ENCODE measurements around the gene TTLL6.

Gene TTLL6

DNA sequence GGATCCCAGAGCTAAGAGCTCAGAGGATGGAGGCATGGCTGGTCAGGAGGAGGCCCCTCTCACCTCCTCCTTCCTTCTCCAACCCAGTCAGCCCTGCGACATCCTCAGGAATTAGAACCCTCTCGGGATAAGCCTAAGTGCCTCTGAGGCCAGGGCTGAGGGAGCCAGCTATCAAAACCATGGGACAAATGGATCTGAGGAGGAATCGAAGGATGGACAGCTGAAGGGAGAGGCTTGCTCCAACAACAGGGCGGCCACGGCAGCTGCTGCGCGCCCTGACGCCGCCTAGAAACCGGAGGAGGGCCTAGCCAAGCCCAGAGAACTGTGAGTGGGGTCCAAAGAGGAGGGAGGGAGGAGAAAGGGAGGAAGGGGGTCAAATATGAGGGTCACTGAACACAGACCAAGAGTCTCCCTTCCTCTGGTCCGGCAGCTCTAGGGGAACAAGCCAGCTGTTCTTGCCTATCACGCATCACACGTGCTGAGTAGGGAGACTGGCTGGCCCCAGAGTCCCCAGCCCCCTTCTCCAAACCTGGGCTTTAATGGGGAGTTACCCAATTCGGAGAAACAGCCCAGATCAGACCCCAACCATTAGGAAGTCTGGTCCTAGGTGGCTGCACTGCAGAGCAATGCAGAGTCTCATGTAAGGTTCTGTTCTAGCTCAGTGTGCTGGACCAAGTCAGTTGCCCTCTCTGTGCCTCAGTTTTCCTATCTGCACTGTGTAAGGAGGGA is 82.5 kb downstream of the TTLL6 start:
- DNase-seq: no peak

- no peak for DNase-seq
Measured at GRCh38 chr17:48733632-48734328, 83.2 kb downstream of the TTLL6 start.

DNA sequence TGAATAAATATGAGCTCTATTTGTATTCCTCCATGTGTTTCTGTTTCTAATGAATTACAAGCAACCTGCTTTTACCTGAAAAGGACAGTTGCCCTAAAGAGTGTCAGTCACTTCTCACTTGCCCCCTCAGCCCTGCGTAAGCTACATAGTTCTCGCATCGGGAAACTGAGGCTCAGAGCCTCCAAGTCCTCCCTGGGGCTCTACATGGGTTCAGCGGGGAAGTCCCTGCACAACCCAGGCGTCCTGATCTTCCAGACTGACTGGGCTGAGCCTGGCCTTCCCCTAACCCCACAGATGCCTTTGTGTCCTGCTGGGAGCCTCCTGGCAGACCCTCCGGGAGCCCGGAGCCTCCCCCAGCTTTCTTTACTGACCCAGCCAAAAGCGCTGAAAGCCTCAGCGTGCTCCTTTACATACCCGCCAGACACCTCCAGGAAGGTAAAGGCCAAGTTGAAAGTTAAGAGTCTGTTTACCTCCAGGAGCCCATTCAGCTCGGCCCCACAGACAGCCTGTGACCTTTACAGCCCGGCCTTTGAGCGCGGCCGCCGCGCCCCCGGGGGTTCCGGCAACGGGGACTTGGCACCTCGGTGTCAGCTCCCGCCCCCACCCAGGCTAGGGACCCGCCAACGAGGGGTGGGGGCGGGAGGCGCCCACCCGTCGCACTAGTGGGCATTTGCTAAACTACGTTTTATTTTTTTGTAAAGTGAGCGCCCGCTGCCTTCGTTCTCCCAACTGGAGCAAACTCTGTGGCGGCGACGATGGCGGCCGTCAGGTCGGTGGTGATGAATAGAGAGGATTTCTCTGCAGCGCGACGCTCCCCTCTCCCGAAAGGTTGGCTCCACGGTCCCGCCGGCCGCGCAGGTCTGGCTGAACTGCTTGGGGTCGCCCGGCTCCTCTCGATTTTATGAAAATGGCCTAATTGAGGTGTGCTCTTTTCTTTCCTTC is 84.1 kb downstream of the TTLL6 start:
- no peak for DNase-seq

DNA sequence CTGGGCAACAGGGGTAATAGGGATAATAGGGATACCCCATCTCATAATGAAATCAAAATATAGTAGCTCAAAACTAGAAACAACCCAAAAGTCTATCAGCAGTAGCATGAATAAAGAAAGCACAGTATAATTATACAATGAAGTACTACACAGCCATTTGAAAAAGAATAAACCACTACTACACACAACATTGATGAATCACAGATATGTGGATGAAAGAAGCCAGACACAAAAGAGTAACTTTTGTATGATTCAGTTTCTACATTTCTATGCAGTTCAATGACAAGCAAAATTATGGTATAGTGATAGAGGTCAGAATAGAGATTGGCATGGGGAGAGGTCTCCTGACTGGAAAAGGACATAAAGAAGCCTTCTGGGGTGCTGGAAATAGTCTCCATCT is 85.7 kb downstream of the TTLL6 start:
- DNase-seq: no peak

DNA sequence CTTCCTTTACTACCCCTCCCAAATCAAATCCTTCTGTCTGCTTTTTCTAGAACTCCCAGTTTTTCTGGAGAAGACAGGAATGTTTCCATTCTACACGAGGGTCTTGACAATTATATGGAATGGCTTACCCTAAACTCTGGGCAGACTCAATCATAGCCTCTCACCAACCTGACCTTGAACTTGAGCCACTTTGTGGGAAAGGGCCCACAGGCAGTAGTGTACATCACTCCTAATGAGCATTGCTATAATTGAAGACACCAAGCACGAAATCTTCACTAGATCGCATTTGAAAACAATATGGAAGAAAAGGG is 86.8 kb downstream of the TTLL6 start:
- no peak for DNase-seq

DNA sequence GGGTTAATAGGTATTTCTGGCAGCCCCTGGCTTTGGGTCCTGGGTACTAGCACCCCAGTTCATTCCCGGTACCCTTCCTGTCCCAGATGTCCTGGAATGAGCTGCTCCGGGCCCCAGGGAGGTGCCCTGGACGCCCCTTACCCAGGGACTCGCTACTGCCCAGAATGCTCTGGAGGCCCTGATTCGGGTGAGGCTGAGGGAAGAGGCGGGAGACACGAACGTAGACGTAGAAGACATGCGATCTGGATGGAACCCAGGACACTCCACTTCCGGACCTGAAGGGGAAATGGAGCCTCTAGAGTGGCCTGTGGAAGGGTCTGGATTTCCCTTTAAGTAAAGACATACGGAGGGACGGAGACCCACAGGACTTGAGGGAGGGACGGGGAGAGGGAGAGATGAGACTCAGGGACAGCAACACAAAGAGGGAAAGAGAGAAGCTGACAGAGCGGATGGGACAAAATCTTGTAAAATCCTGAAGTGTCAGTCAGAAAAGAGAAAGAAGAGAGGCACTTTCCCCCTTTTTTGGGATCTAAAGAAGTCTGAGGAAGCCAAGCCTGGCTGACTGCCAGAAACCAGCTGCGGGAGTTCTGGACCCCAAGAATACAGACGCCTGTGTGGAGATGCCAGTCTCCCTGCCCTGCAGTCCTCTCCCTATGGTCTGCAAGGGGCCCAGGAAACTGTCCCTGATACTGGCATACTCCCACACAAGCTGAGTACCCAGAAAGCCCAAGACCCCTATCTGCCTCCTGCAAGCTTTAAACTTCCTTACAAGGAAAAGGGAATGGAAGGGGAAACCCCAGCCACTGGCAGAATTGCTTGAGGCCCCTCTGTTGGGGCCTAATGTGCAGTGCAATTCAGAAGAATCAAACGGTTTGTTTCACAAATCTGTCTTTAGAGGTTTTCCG is 87.4 kb downstream of the TTLL6 start:
- DNase-seq: no peak

- DNase-seq: peak; percentile 35
Measured at GRCh38 chr17:48728232-48729231, 88.5 kb downstream of the TTLL6 start, which contains the start of gene HOXB13. HOXB13 (minus strand) TSS chr17:48728750; CDS start chr17:48728593, 157 bp downstream.

GRCh38 chr17:48727415-48728175 is 89.4 kb downstream of the TTLL6 start:
- no peak for DNase-seq

DNA sequence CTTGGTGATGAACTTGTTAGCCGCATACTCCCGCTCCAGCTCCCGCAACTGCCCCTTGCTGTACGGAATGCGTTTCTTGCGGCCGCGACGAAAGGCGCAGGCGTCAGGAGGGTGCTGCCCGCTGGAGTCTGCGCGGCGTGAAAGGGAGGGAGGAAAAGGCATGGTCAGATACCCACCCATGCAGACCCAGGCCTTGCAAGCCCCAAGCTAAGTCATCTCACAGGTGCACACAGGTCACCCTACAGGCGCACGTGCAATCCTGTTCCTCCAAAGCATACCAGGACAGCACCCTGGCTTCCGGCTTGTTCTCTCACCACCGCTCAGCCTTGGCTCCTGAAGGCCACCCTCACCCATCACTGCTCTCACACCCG is 90.1 kb downstream of the TTLL6 start:
- DNase-seq: no peak

GRCh38 chr17:48726114-48726915 is 90.7 kb downstream of the TTLL6 start:
- no peak for DNase-seq

GRCh38 chr17:48725288-48726064 is 91.6 kb downstream of the TTLL6 start:
- DNase-seq: no peak

GRCh38 chr17:48725004-48725287 is 92.1 kb downstream of the TTLL6 start:
- no peak for DNase-seq

GRCh38 chr17:48724251-48725003 is 92.6 kb downstream of the TTLL6 start:
- DNase-seq: peak; percentile 37

DNA sequence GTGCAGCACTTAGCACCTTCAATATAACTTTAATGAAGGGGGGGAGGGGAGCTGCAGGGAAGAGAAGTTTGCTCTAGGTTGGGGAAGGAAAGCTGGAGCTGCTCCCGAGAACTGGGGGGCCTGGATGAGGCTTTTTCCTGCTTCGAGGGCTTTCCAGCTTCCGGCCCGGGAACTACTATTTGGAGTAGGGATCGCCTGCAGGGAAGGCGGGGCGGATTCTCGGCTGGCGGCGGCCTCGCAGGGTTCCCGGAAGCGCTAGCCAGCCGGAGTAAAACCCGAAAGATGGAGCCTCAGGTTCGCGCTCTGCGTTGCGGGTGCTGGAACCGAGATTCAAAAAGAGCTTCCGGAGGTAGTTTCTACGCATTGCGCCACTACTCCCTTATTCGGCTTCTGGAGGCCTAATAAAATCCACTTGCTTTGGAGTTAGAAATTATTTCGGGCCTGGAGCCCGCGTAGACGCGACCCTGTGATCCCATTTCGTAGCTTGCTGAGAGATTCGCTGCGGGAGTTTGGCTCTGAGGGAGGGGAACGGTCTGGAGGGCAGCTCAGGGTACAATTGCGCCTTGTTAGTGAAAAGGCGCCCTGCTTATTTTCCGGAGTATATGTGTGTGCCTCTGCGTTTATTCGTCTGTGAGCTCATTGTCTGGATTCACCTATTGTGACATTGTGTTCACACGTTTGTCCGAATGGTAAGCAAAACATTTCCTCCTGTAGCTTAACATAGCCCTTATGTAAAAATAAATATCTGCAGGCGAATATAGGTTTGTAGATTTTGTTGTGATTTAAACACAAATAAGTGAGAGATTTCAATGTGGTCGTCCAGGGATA is 93.4 kb downstream of the TTLL6 start:
- DNase-seq: no peak

DNA sequence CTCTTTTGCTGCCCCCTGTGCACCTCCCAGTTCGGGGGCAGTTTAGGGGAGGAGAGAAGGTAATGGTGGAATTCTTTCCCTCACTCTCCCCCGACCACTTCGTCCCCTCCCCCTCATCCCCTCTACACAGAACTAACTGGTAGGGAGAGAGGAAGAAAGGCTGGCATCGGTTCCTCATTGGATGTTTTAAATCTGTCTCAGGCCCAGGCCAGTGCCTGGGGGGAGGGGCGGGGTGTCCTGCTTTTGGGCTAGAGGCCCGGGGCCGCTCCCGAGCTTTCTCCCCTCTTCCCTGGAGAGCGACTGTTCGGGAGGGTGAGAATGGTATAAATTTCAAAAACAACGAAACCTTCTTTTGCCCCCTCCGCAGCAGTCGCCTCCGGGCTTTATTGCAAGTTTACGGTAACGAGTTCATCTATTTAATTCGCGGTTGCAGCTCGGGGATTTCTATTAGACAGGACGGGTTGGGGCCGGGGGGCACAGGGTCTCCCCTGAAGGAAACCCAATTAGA is 94.1 kb downstream of the TTLL6 start, which contains the start of gene PRAC2:
TSS of gene PRAC2 (plus strand) at position 271 of the 508 bp plus-strand sequence. CDS start 1,226 bp downstream, outside the sequence.
- DNase-seq: no peak

DNA sequence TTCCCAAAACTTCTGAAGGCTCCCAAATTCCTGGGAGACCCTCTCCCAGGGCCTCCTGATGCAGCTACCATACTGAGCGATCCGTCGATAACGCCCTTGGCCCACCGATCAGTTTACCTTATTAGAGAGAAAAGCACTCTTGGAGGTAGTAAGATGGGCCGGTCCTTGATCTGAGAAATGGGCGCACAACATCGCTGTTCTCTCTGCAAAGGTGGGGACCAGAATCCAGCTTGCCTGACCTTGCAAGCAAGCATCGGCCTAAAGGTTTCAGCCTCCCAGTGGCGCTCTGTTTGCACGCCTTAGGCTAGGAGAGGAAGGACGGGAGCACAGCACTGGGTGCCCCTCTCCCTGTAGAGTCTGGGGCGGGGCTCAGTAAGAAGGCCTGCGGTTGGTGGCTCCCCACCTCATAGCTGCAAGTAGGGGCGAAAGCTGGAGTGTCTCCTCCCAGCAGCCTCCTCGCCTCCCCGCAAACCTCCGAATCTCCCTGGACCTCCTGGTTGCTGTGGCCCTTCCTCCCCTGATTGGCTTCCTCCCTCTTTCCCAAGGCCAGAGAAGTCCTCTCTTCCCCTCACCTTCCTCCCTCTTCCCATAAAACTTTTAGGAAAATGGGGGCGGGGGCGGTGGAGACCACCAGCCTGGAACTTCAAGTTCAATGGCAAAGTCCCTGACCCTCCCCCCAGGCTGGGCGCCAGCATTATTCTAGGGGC is 94.7 kb downstream of the TTLL6 start, which contains the start of gene PRAC1:
TSS of gene PRAC1 (minus strand) at position 318 of the 707 bp plus-strand sequence. CDS start at position 192, 126 bp downstream.
- no peak for DNase-seq
